Measurements from ENCODE around the gene C2CD3.

- no peak for TF ChIP-seq CTCF (IDR thresholded peaks at IDR 0.05 in 8 of 11, conservative IDR thresholded peaks at IDR 0.05 in 3 of 11)
- TF ChIP-seq POLR2A (IDR thresholded peaks at IDR 0.05), result no peak
- TF ChIP-seq POLR2AphosphoS5 (IDR thresholded peaks at IDR 0.05), result no peak
Observed at GRCh38 chr11:74008373-74009229, 162.2 kb downstream of the C2CD3 start, which contains the start of gene UCP3.
